ENCODE results near the gene MAN1C1.
A peak's percentile ranks its signal among the peaks of the same experiment; 100 is the strongest.

The MAN1C1 gene

DNA sequence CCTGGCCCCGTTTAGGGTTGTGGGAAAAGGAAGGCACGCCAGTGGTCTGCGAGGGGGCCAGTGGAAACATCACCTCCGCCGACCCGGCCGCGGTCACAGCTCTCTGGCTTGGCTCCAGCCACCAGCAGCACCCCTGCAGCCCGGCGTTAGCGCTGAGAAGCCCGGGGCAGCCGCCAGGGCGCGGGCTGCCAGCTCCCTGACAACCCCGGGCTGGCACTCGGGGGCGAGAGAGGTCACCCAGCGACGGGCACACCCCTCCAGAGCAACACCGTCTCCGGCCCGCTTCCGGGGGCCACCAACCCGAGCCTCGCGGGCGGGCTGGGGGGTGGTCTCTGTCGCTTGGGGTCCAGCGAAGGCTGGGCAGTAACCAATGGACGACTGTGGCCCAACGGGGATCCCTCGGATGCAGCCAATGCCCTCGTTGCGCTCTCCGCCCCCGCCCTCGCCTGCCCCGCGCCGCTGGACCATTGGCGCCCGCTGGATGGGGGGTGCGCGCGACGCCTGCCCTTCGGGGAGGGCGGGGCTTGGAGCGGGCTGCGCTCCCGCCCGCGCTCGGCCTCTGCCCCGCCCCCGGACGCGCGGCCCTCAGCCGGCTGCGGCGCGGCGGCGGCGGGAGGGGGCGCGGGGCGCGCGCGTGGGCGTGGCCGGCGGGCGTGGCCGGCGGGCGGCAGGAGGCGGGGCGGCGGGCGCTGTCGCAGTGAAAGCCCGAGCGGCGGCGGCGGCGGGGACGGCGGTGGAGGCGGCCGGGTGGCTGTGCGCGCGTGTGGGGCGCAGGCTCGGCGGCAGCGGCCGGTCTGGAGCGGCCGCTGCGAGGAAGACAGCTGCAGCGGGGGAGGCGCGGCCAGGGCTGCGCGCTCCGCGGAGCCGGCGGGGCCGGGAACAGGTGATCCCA is at the start of gene MAN1C1:
MAN1C1 (plus strand) TSS at position 697 of the 892 bp plus-strand sequence. CDS start 1,007 bp downstream, outside the sequence.
- DNase-seq (ENCODE audit: low read depth), result peak; percentile 88
- peak within 1 kb of the TSS; percentile 67 for H3K4me3 ChIP-seq (ENCODE audit: low read depth, low read length)
- peak; percentile 30 for TF ChIP-seq CTCF (IDR thresholded peaks at IDR 0.05; ENCODE audit: insufficient read depth, low read depth, low read length, missing control alignments)

GRCh38 chr1:25567710-25568089 is 48.9 kb upstream of the MAN1C1 start:
- no peak for TF ChIP-seq CTCF (IDR thresholded peaks at IDR 0.05; ENCODE audit: insufficient read depth, low read depth, low read length, missing control alignments)
- no peak overlapping the region for H3K4me3 ChIP-seq (ENCODE audit: low read depth, low read length)
- no peak for DNase-seq (ENCODE audit: low read depth)

DNA sequence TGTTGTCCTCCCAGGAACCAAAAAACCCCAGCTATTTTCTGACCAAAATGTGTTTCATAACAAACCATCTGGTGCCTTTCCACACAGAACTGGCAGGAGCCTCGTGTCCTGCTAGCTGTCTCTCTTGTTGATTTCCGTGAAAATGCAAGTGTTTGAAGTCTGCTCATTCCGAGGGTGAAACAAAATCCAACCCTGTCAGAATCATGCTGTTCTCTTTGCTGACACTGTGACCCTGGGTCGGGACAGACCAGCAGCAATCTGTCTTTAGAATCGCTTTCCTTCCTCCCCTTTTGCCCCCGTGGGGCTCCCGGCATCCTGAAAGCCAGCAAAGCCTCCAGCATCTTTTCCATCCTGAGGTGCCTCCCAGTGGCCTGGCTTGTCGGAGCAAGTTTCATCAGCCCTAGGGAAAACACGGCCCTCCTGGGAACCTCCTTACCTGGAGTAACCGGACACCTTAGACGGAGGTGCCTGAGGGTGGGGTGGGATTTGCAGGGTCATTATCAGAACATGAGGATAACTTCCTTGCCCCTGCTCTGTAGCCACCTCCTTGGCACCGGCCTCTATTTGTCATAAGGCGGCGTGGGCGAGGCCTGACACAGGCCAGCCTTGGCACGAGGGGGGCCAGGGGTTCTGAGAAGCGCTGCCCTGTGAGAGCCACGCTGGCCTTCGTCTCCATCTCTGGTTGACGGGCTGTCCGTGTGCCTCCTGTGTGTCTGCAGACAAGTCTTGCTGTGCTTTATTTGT is 48.3 kb upstream of the MAN1C1 start:
- no peak for TF ChIP-seq CTCF (IDR thresholded peaks at IDR 0.05; ENCODE audit: insufficient read depth, low read depth, low read length, missing control alignments)

DNA sequence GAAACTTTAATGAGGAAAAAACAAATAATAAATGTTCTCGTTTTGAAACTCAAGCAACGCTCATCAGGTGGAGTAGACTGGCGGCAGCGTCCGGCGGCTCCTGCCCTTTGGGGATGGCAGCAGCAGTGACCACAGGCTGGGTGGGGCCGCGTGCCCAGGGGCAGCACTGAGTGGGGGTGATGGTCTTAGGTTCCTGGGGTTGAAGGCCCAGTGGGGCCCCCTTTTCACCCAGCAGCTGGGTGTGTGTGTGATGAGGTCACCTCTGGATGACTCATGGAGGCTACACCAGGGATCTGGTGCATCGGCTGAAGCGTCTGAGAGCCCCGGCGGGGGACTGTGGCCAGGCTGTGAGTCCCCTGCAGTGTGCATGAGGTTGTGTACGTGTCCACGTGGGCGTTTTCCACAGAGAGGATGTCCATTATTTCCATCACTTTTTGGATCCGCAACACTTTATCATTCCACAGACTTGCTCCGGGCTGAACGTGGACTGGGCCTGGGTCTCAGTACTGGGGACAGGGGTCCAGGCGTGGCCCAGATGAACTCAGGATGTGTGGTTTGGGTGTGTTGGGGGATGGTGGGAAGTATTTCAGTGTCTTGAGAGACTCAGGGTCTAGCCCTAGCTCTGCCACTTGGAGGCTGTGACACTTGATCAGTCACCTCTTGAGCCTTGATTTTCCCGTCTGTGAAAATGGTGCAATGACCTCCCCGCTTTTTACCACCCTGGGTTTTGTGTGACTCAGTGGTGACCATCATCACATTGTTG is 47.6 kb upstream of the MAN1C1 start:
- no peak for TF ChIP-seq CTCF (IDR thresholded peaks at IDR 0.05; ENCODE audit: insufficient read depth, low read depth, low read length, missing control alignments)
- no peak overlapping the region for H3K4me3 ChIP-seq (ENCODE audit: low read depth, low read length)
- DNase-seq (ENCODE audit: low read depth), result no peak

More for the DNA sequence above, 48.3 kb upstream of the MAN1C1 start:
- no peak for DNase-seq (ENCODE audit: low read depth)
- H3K4me3 ChIP-seq (ENCODE audit: low read depth, low read length), result no peak overlapping the region

DNA sequence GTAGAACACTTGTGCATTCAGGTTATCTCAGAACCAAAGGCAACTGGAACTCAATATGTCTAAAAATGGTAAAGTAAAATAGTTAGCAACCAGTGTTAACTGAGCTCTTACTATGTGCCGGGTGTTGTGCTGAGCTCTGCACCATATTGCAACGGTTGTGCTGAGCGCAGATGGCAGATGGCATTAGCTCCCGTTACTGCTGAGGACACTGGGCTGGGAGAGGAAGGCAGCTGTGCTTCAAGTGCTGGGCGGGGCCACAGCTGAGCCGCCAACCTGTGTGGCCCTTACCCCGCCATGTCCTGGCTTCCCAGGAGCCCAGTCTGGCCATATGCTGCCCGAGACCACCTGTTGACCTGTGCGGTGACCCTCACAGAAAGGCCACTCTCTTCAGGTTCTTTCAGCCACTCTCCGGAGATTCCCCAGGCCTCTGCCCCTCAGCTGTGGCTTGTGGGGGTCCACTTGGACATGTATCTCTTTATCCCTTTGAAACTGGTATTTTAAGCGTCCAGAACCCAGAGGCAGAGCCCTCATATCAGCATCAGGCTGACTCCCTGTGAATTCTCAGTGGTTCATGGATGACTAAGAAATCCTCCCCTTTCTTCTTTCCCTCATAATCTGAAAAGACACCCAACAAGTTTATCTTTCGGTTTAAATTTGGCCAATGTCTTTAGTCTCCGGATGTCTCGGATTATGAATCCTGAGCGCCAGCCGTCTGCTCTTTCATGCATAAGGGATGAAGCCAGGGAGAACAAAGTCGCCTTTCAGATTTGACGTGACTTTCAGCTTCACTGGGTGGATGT is 46.8 kb upstream of the MAN1C1 start:
- no peak for TF ChIP-seq CTCF (IDR thresholded peaks at IDR 0.05; ENCODE audit: insufficient read depth, low read depth, low read length, missing control alignments)
- no peak overlapping the region for H3K4me3 ChIP-seq (ENCODE audit: low read depth, low read length)
- no peak for DNase-seq (ENCODE audit: low read depth)

Measured in GM12865 (cell line).